Panc1 (cell line): Measurements from ENCODE around the gene SLC35A2.

Source experiments
- CTCF ChIP-seq: fragments of 450-650 bp; IDR thresholded peaks from 2 replicates; pipeline ENCODE4 v1.5.1; 2017; ENCODE audit warnings: mild to moderate bottlenecking
- TF ChIP-seq, protein P1 (sequence below), 2 experiments: IDR thresholded peaks; 2 replicates each; pipeline ENCODE4 v1.6.1; 2011 to 2012; ENCODE audit warnings: low read depth in 2 of 2, control low read depth in 1 of 2, low read length in 1 of 2, mild to moderate bottlenecking in 1 of 2, moderate library complexity in 1 of 2; ENCODE audit not compliant: insufficient read depth in 1 of 2

DNA sequence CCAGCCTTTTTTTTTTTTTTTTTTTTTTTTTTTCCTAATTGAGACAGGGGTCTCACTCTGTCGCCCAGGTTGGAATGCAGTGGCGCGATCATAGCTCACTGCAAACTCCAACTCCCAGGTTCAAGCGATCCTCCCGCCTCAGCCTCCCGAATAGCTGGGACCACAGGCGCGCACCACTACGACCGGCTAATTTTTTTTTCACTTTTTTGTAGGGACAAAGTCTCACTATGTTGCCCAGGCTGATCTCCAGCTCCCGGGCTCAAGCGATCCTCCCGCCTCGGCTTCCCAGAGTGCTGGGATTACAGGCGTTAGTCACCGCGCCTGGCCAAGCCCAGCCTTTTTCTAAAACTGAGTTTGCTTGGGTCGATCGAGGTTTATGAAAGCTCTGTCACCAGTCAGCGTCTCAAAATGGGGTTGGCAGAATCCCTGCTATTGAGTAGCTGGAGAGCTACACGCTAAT lies 47.2 kb upstream of the SLC35A2 start:
- no peak for TF ChIP-seq CTCF
- TF ChIP-seq, protein P1, sequence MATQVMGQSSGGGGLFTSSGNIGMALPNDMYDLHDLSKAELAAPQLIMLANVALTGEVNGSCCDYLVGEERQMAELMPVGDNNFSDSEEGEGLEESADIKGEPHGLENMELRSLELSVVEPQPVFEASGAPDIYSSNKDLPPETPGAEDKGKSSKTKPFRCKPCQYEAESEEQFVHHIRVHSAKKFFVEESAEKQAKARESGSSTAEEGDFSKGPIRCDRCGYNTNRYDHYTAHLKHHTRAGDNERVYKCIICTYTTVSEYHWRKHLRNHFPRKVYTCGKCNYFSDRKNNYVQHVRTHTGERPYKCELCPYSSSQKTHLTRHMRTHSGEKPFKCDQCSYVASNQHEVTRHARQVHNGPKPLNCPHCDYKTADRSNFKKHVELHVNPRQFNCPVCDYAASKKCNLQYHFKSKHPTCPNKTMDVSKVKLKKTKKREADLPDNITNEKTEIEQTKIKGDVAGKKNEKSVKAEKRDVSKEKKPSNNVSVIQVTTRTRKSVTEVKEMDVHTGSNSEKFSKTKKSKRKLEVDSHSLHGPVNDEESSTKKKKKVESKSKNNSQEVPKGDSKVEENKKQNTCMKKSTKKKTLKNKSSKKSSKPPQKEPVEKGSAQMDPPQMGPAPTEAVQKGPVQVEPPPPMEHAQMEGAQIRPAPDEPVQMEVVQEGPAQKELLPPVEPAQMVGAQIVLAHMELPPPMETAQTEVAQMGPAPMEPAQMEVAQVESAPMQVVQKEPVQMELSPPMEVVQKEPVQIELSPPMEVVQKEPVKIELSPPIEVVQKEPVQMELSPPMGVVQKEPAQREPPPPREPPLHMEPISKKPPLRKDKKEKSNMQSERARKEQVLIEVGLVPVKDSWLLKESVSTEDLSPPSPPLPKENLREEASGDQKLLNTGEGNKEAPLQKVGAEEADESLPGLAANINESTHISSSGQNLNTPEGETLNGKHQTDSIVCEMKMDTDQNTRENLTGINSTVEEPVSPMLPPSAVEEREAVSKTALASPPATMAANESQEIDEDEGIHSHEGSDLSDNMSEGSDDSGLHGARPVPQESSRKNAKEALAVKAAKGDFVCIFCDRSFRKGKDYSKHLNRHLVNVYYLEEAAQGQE (IDR thresholded peaks at IDR 0.05; ENCODE audit: insufficient read depth in 1 of 2, low read depth in 2 of 2, low read length in 1 of 2), result no peak
